GM12878 (cell line): Measurements from ENCODE around the gene SLC12A5. TPM values are rescaled to one million over a fixed set of nuclear protein-coding genes. Genes with fewer than 3 reads are reported as not detected.

Experiments
- ATF7 ChIP-seq: fragments of 450-650 bp; IDR thresholded peaks from 2 replicates; pipeline ENCODE4 v1.6.1; 2016; ENCODE audit warnings: low read depth, mild to moderate bottlenecking
- BCLAF1 ChIP-seq: fragments of 450-650 bp; IDR thresholded peaks from 2 replicates; pipeline ENCODE4 v1.6.1; 2017; ENCODE audit warnings: antibody characterized with exemption, mild to moderate bottlenecking, moderate library complexity
- EED ChIP-seq: sonication (generic); IDR thresholded peaks from 2 replicates; pipeline ENCODE4 v1.6.1; 2016; ENCODE audit warnings: antibody characterized with exemption, low read depth
- EZH2 ChIP-seq: IDR thresholded peaks from 2 replicates; pipeline ENCODE4 v1.6.1; 2012; ENCODE audit warnings: low read depth, mild to moderate bottlenecking, control low read depth, inconsistent platforms, low read length, borderline replicate concordance; ENCODE audit not compliant: control insufficient read depth
- FOS ChIP-seq: IDR thresholded peaks from 3 replicates; pipeline ENCODE4 v1.6.1; 2011; ENCODE audit warnings: borderline replicate concordance; ENCODE audit not compliant: insufficient read length; ENCODE audit errors: extremely low read depth
- IRF4 ChIP-seq: IDR thresholded peaks from 2 replicates; pipeline ENCODE4 v1.6.1; 2011; ENCODE audit warnings: low read depth, low read length
- KAT2A ChIP-seq: conservative IDR thresholded peaks from 2 replicates; pipeline ENCODE4 v1.6.1; 2011; ENCODE audit warnings: low read depth, low read length; ENCODE audit not compliant: control insufficient read depth
- KLF5 ChIP-seq: fragments of 450-650 bp; IDR thresholded peaks from 2 replicates; pipeline ENCODE4 v1.6.1; 2014; ENCODE audit warnings: mild to moderate bottlenecking; ENCODE audit not compliant: partially characterized antibody
- NBN ChIP-seq: fragments of 450-650 bp; IDR thresholded peaks from 2 replicates; pipeline ENCODE4 v1.6.1; 2016
- PAX5 ChIP-seq: IDR thresholded peaks from 2 replicates; pipeline ENCODE4 v1.6.1; 2011; ENCODE audit warnings: low read depth, low read length, borderline replicate concordance
- PBX3 ChIP-seq: IDR thresholded peaks from 2 replicates; pipeline ENCODE4 v1.6.1; 2011; ENCODE audit warnings: mild to moderate bottlenecking, low read depth, low read length, moderate library complexity; ENCODE audit not compliant: insufficient replicate concordance
- POLR2A ChIP-seq: IDR thresholded peaks from 2 replicates; pipeline ENCODE4 v1.6.1; 2011; ENCODE audit warnings: low read depth, mild to moderate bottlenecking, low read length
- POU2F2 ChIP-seq: IDR thresholded peaks from 3 replicates; pipeline ENCODE4 v1.6.1; 2011; ENCODE audit warnings: low read depth, mild to moderate bottlenecking, low read length, borderline replicate concordance
- RB1 ChIP-seq: fragments of 450-650 bp; formaldehyde crosslinking; IDR thresholded peaks from 2 replicates; pipeline ENCODE4 v1.6.1; 2017; ENCODE audit warnings: mild to moderate bottlenecking, borderline replicate concordance
- RBBP5 ChIP-seq: fragments of 200-600 bp; sonication (generic); conservative IDR thresholded peaks from 2 replicates; pipeline ENCODE4 v1.6.1; 2016
- RCOR1 ChIP-seq: conservative IDR thresholded peaks from 2 replicates; pipeline ENCODE4 v1.6.1; 2012; ENCODE audit warnings: low read depth, low read length, improper control_type of control experiment
- RELB ChIP-seq: fragments of 450-650 bp; IDR thresholded peaks from 2 replicates; pipeline ENCODE4 v1.6.1; 2017; ENCODE audit warnings: low read depth, mild to moderate bottlenecking, moderate library complexity
- SMARCA5 ChIP-seq: fragments of 450-650 bp; IDR thresholded peaks from 2 replicates; pipeline ENCODE4 v1.6.1; 2017; ENCODE audit warnings: mild to moderate bottlenecking
- SREBF2 ChIP-seq: IDR thresholded peaks from 2 replicates; pipeline ENCODE4 v1.6.1; 2012; ENCODE audit warnings: mild to moderate bottlenecking, low read length
- SRF ChIP-seq, 2 experiments: IDR thresholded peaks; 2 replicates each; pipeline ENCODE4 v1.6.1; 2011; ENCODE audit warnings: low read depth in 2 of 2, low read length in 2 of 2, mild to moderate bottlenecking in 1 of 2, moderate library complexity in 1 of 2
- STAT3 ChIP-seq: IDR thresholded peaks from 2 replicates; pipeline ENCODE4 v1.6.1; 2011; ENCODE audit warnings: low read depth, low read length, improper control_type of control experiment
- SUZ12 ChIP-seq: fragments of 200-600 bp; sonication (generic); IDR thresholded peaks from one replicate; pipeline ENCODE4 v1.6.1; 2018; ENCODE audit warnings: antibody characterized with exemption, mild to moderate bottlenecking; ENCODE audit not compliant: unreplicated experiment
- TAF1 ChIP-seq: IDR thresholded peaks from 2 replicates; pipeline ENCODE4 v1.6.1; 2011; ENCODE audit warnings: mild to moderate bottlenecking, low read depth, low read length, borderline replicate concordance
- TCF3 ChIP-seq: IDR thresholded peaks from 2 replicates; pipeline ENCODE4 v1.6.1; 2012; ENCODE audit warnings: low read depth, mild to moderate bottlenecking, low read length, borderline replicate concordance; ENCODE audit not compliant: insufficient read depth
- ZBTB33 ChIP-seq: fragments of 450-650 bp; IDR thresholded peaks from 2 replicates; pipeline ENCODE4 v1.6.1; 2017; ENCODE audit warnings: mild to moderate bottlenecking
- ZNF384 ChIP-seq: IDR thresholded peaks from 2 replicates; pipeline ENCODE4 v1.6.1; 2012; ENCODE audit warnings: low read depth, mild to moderate bottlenecking, low read length, improper control_type of control experiment, borderline replicate concordance
- polyA plus RNA-seq, 11 experiments: library from polyadenylated mRNA; depleted of rRNA in 4 of 11; unstranded in 6 of 11; stranded (reverse) in 5 of 11; fragments of >200 nt; fragmentation: Nextera tagmentation in 4 of 11; fragmentation: Illumina TruSeq in 1 of 11; extraction: Ambion mirVana in 4 of 11; extraction: Trizol in 1 of 11; gene quantifications; 1 replicate in 1 of 11; 2 replicates in 10 of 11; pipeline versions ENCODE4 v1.2.1 to v1.2.3, GENCODE V29; 2011 to 2016; ENCODE audit warnings: inconsistent platforms in 2 of 11, missing spikeins in 2 of 11, low read depth in 1 of 11
- total RNA-seq, 4 experiments: library from RNA; depleted of rRNA in 3 of 4; stranded (reverse); fragments of >200 nt in 3 of 4; fragmentation: Illumina TruSeq in 1 of 4; extraction: Trizol in 1 of 4; gene quantifications; 2 replicates each; pipeline versions ENCODE4 v1.2.1 to v1.2.3, GENCODE V29; 2013 to 2021

SLC12A5 gene
- total and polyA plus RNA-seq, 10 of the 15 experiments (the other 5 are each of a cell fraction or from before 2014, with no cell fraction given), result 0.26 to 2.7 (median 1.2) TPM

- TF ChIP-seq EED (peak; percentile 85), BCLAF1 (no peak), PAX5 (no peak), STAT3 (no peak), POU2F2 (peak; percentile 59; the same call in 1 of the 3 replicates), RCOR1 (peak; percentile 89; the same call in 1 of the 2 replicates), TCF3 (no peak), EZH2 (no peak), ZNF384 (no peak), SRF (IDR thresholded peaks at IDR 0.05; ENCODE audit: low read depth in 2 of 2, low read length in 2 of 2) (0 out of 4 replicates have a peak, but pooled peaks of 1 of the 2 experiments have one; percentile 45), SMARCA5 (no peak), NBN (no peak; the same call in 1 of the 2 replicates), ATF7 (peak; percentile 91), FOS (no peak), TAF1 (no peak; the same call in 1 of the 2 replicates), POLR2A (0 out of 2 replicates have a peak, but pooled peaks have one; percentile 39), RELB (peak; percentile 68), PBX3 (no peak), RB1 (no peak), KAT2A (no peak), KLF5 (no peak), RBBP5 (no peak), SREBF2 (no peak), ZBTB33 (no peak), IRF4 (peak; percentile 92), SUZ12 (no peak)
Measured at GRCh38 chr20:46108435-46108841, 79.4 kb downstream of the SLC12A5 start (continued).
